ENCODE results near the gene PROSER3. TPM values are rescaled to one million over a fixed set of nuclear protein-coding genes. Genes with fewer than 3 reads are reported as not detected.

The PROSER3 gene
- total RNA-seq, 4 donors from 2014 or later = 14.2 to 32.7 (median 19.9) TPM

DNA sequence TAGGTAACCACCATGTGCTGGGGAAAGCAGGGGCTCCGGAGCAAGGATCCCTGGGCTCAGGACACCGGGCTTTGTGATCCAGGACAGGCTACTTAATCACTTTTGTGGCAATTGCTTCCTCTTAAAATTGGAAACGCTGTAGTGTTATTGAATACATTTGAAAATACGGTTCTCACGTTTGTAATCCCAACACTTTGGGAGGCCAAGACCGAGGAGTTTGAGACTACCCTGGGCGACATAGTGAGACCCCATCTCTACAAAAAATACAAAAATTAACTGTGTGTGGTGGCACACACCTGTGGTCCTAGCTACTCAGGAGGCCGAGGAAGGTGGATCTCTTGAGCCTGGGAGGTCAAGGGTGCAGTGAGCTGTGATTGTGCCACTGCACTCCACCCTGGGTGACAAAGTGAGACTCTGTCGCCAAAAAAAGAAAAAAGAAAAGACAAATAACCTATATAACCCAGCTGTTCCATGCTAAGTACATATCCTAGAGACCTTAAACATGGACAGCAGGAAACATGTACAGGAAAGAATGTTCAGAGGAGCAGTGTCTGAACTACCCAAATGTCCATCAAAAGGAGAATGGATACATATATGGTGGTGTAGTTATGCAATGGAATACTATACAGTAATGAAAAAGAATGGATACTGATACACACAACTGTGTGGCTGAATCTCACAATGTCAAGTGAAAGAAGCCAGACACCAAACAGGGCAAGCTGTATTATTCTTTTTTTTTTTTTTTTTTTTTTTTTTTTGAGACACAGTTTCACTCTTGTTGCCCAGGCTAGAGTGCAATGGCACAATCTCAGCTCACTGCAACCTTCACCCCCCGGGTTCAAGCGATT is 55.3 kb downstream of the PROSER3 start:
- no peak overlapping the region for H3K4me3 ChIP-seq
- DNase-seq (ENCODE audit: low spot score in 2 of 2) = no peak
- peaks cover 0 to 30% of the 10 kb centered on the region in 2 donors for H3K27me3 ChIP-seq
- 83 to 87% methylated on average over 11 of the region's 11 CpGs for WGBS, 2 donors
- TF ChIP-seq POLR2A (IDR thresholded peaks at IDR 0.05) (no peak), EP300 (IDR thresholded peaks at IDR 0.05) (no peak)
- TF ChIP-seq, protein P1, sequence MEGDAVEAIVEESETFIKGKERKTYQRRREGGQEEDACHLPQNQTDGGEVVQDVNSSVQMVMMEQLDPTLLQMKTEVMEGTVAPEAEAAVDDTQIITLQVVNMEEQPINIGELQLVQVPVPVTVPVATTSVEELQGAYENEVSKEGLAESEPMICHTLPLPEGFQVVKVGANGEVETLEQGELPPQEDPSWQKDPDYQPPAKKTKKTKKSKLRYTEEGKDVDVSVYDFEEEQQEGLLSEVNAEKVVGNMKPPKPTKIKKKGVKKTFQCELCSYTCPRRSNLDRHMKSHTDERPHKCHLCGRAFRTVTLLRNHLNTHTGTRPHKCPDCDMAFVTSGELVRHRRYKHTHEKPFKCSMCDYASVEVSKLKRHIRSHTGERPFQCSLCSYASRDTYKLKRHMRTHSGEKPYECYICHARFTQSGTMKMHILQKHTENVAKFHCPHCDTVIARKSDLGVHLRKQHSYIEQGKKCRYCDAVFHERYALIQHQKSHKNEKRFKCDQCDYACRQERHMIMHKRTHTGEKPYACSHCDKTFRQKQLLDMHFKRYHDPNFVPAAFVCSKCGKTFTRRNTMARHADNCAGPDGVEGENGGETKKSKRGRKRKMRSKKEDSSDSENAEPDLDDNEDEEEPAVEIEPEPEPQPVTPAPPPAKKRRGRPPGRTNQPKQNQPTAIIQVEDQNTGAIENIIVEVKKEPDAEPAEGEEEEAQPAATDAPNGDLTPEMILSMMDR (IDR thresholded peaks at IDR 0.05) = no peak
- no peaks in the 10 kb centered on the region for H3K36me3 ChIP-seq
- no peak overlapping the region for H3K27ac ChIP-seq
- H3K9me3 ChIP-seq = no peaks in the 10 kb centered on the region
- no peaks in the 10 kb centered on the region for H3K4me1 ChIP-seq

DNA sequence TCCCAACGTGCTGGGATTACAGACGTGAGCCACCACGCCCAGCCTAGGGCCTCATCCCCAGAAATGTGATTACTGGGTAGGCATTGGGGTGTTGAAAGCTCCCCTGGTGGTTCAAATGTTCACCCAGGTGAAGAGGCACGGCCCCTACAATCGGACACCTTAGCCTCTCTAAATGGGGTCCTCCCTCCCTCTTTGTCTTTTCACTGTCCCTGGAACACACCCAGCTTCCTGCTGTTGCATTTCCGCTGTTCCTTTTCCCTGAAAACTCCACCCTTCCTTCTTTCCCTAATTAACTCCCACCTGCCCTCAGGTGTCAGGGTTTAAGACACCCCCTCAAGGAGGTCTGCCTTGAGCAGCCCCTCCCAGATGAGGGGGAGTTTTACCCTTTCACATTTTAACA is 58.3 kb downstream of the PROSER3 start:
- Histone ChIP-seq H3K4me3 (no peak overlapping the region), H3K27me3 (peaks cover 0 to 36% of the 10 kb centered on the region in 2 donors), H3K36me3 (no peaks in the 10 kb centered on the region), H3K4me1 (no peaks in the 10 kb centered on the region), H3K9me3 (no peaks in the 10 kb centered on the region), H3K27ac (no peak overlapping the region)
- DNase-seq (ENCODE audit: low spot score in 2 of 2) = no peak
- WGBS, 2 donors = 29 to 31% methylated on average over 6 of the region's 6 CpGs
- TF ChIP-seq POLR2A (IDR thresholded peaks at IDR 0.05) (no peak), EP300 (IDR thresholded peaks at IDR 0.05) (no peak)
- TF ChIP-seq, protein P1 (IDR thresholded peaks at IDR 0.05) = no peak

DNA sequence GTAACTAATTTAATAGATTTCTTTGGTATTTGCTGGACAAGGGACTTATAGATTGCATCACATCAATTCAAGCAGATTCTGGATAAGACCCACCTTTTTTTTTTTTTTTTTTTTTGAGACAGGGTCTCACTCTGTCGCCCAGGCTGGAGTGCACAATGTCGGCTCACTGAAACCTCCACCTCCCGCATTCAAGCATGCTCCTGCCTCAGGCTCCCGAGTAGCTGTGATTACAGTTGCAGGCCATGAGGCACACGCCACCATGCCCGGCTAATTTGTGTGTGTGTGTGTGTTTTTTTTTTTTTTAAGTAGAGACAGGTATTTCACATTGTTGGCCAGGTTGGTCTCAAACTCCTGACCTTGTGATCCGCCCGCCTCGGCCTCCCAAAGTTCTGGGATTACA is 58.9 kb downstream of the PROSER3 start:
- Histone ChIP-seq H3K27me3 (peaks cover 0 to 32% of the 10 kb centered on the region in 2 donors), H3K27ac (no peak overlapping the region), H3K36me3 (no peaks in the 10 kb centered on the region), H3K9me3 (no peaks in the 10 kb centered on the region), H3K4me3 (no peak overlapping the region), H3K4me1 (no peaks in the 10 kb centered on the region)
- 75 to 80% methylated on average over 9 of the region's 9 CpGs for WGBS, 2 donors
- DNase-seq (ENCODE audit: low spot score in 2 of 2) = no peak
- TF ChIP-seq EP300 (IDR thresholded peaks at IDR 0.05) (no peak), POLR2A (IDR thresholded peaks at IDR 0.05) (no peak)
- TF ChIP-seq, protein P1 (IDR thresholded peaks at IDR 0.05) = no peak

DNA sequence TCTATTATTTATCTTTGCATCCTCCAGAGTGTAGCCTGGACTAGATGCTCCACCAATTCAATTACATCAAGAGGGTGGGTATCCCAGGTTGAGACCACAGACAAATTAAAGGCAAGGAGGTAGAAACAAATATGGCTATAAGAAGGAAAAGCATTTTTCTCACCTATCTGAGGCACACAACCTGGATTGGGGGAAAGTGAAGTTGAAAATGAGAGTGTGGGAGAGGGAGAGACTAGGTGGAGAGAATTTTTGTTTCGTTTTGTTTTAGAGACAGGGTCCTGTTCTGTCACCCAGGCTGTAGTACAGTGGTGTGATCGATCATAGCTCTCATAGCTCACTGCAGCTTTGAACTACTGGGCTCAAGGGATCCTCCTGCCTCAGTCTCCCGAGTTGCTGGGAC is 60.5 kb downstream of the PROSER3 start:
- Histone ChIP-seq H3K36me3 (no peaks in the 10 kb centered on the region), H3K9me3 (no peaks in the 10 kb centered on the region), H3K4me3 (no peak overlapping the region), H3K27ac (no peak overlapping the region), H3K27me3 (peaks cover 0 to 30% of the 10 kb centered on the region in 2 donors), H3K4me1 (no peaks in the 10 kb centered on the region)
- WGBS, 2 donors = 62 to 74% methylated on average over 3 of the region's 3 CpGs
- DNase-seq (ENCODE audit: low spot score in 2 of 2) = no peak
- no peak for TF ChIP-seq POLR2A (IDR thresholded peaks at IDR 0.05)
- TF ChIP-seq, protein P1 (IDR thresholded peaks at IDR 0.05) = no peak
- TF ChIP-seq EP300 (IDR thresholded peaks at IDR 0.05) = no peak

Other genes with a start within 250 kb of the PROSER3 start
- gene DMKN, start 244.5 kb upstream of the PROSER3 start, total RNA-seq = 10 to 100 TPM in 3 of 4 donors, 1 to 10 TPM in 1; 8.2 to 33.5 (median 26.5) TPM
- gene SBSN, start 229.9 kb upstream of the PROSER3 start, total RNA-seq = not detected
- not detected for gene GAPDHS, start 224.7 kb upstream of the PROSER3 start, total RNA-seq
- 100 to 1,000 TPM in 1 of 4 donors, 10 to 100 TPM in 3; 63.8 to 103 (median 68.2) TPM for gene TMEM147, start 212.6 kb upstream of the PROSER3 start, total RNA-seq
- under 1 TPM in 1 of 4 donors, not detected in 3; 0.63 TPM for gene ATP4A, start 194.5 kb upstream of the PROSER3 start, total RNA-seq
- gene PMIS2, start 172.0 kb upstream of the PROSER3 start, total RNA-seq = not detected
- gene HAUS5, start 145.4 kb upstream of the PROSER3 start, total RNA-seq = 10 to 100 TPM in 3 of 4 donors, 1 to 10 TPM in 1; 9.8 to 17.1 (median 11.0) TPM
- 10 to 100 TPM; 77.4 to 88.3 (median 80.0) TPM for gene RBM42, start 129.1 kb upstream of the PROSER3 start, total RNA-seq
- 1 to 10 TPM in 1 of 4 donors, under 1 TPM in 1, not detected in 2; 0.84 to 2.2 TPM for gene ETV2, start 116.4 kb upstream of the PROSER3 start, total RNA-seq
- 100 to 1,000 TPM; 293 to 338 (median 316) TPM for gene COX6B1, start 109.9 kb upstream of the PROSER3 start, total RNA-seq
- gene UPK1A, start 91.7 kb upstream of the PROSER3 start, total RNA-seq = not detected
- gene ZBTB32, start 53.6 kb upstream of the PROSER3 start, total RNA-seq = not detected
- 10 to 100 TPM; 12.9 to 38.7 (median 25.5) TPM for gene KMT2B, start 40.2 kb upstream of the PROSER3 start, total RNA-seq
- gene IGFLR1, start 15.7 kb upstream of the PROSER3 start, total RNA-seq = 10 to 100 TPM in 2 of 4 donors, 1 to 10 TPM in 2; 4.8 to 25.5 (median 10.7) TPM
- 10 to 100 TPM; 17.8 to 51.1 (median 43.2) TPM for gene U2AF1L4, start 12.8 kb upstream of the PROSER3 start, total RNA-seq
- gene PSENEN, start 12.5 kb upstream of the PROSER3 start, total RNA-seq = 10 to 100 TPM; 33.1 to 46.7 (median 40.3) TPM
- 10 to 100 TPM; 18.1 to 32.7 (median 20.6) TPM for gene LIN37, start 9.6 kb upstream of the PROSER3 start, total RNA-seq
- gene HSPB6, start 1.1 kb upstream of the PROSER3 start, total RNA-seq = 100 to 1,000 TPM in 3 of 4 donors, 10 to 100 TPM in 1; 85.2 to 190 (median 124) TPM
- 10 to 100 TPM in 3 of 4 donors, 1 to 10 TPM in 1; 6.6 to 46.8 (median 26.1) TPM for gene ARHGAP33, start 17.4 kb downstream of the PROSER3 start, total RNA-seq
- gene PRODH2, start 54.7 kb downstream of the PROSER3 start, total RNA-seq = not detected
- gene NPHS1, start 94.3 kb downstream of the PROSER3 start, total RNA-seq = not detected
- under 1 TPM in 1 of 4 donors, not detected in 3; 0.44 TPM for gene KIRREL2, start 98.7 kb downstream of the PROSER3 start, total RNA-seq
- gene APLP1, start 110.4 kb downstream of the PROSER3 start, total RNA-seq = 10 to 100 TPM in 2 of 4 donors, 1 to 10 TPM in 2; 8.7 to 19.7 (median 10.7) TPM
- gene NFKBID, start 142.4 kb downstream of the PROSER3 start, total RNA-seq = 10 to 100 TPM; 15.1 to 23.8 (median 21.8) TPM
- 10 to 100 TPM; 10.5 to 37.6 (median 15.5) TPM for gene HCST, start 144.4 kb downstream of the PROSER3 start, total RNA-seq
- 100 to 1,000 TPM in 3 of 4 donors, 10 to 100 TPM in 1; 41.4 to 122 (median 117) TPM for gene TYROBP, start 150.1 kb downstream of the PROSER3 start, total RNA-seq
- gene LRFN3, start 178.2 kb downstream of the PROSER3 start, total RNA-seq = 10 to 100 TPM in 2 of 4 donors, 1 to 10 TPM in 2; 5.0 to 20.4 (median 8.6) TPM
- 10 to 100 TPM; 67.8 to 88.9 (median 77.1) TPM for gene SDHAF1, start 237.0 kb downstream of the PROSER3 start, total RNA-seq

Measured in tibial nerve (tissue), 4 donors.